ENCODE data around the gene PNMA8B. TPM values are rescaled to one million over a fixed set of nuclear protein-coding genes. Genes with fewer than 3 reads are reported as not detected.

The PNMA8B gene
- total and polyA plus RNA-seq, 2 donors (not counting 3 experiments of a cell fraction or from before 2014, with no cell fraction given) = 0.11 TPM; not detected in 1

DNA sequence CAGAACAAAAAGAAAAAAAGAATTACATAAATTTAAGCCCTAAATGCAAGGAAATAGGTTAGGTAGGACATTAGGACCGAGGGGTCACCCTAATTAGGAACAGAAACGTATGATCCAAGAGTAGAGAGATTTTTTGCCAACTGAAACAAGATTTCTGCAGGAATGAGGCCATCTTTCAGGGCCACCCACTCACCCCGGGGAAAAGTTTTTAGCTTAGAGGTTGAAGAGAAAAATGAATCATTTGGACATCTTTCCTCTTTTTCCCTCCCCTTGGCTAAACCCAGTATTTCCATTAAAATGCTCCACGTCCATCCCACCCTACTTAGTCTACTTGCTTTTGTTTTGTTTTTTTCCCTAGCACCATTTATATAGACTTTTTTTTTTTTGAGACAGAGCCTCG lies 13.7 kb downstream of the PNMA8B start:
- no peaks in the 10 kb centered on the region for H3K79me2 ChIP-seq (ENCODE audit: control insufficient read depth, insufficient read depth, low read length)
- H4K20me1 ChIP-seq (replicated peaks; ENCODE audit: control insufficient read depth, extremely low read depth, insufficient read depth, low read length) = no peaks in the 10 kb centered on the region
- H3K27me3 ChIP-seq (ENCODE audit: control insufficient read depth in 2 of 2, insufficient read depth in 2 of 2, low read length in 2 of 2) = peaks cover 0 to 7% of the 10 kb centered on the region in 2 experiments
- H3K9ac ChIP-seq (replicated peaks; ENCODE audit: extremely low read depth, insufficient read depth, low read length) = no peak overlapping the region
- FAIRE-seq (no peak), DNase-seq (ENCODE audit: low read depth, low spot score) (no peak)
- H3K4me2 ChIP-seq (ENCODE audit: insufficient read depth, low read length) = no peak overlapping the region
- H3K27ac ChIP-seq (ENCODE audit: insufficient read depth, low read depth, low read length) = no peak overlapping the region
- intact Hi-C loops (cut with micrococcal nuclease) (no loop called here), dilution Hi-C loops (cut with MboI; ENCODE audit: extremely low pct_ligation_motif_present, low sequenced_read_pairs) (no loop called here)
- peaks cover 3% of the 10 kb centered on the region for H3K4me1 ChIP-seq (ENCODE audit: control insufficient read depth, extremely low read depth, insufficient read depth, low read length)
- H3K4me3 ChIP-seq (replicated peaks in 1 of 3; ENCODE audit: insufficient read depth in 1 of 3, low read depth in 1 of 3, low read length in 3 of 3) = no peak overlapping the region
- POLR2A ChIA-PET = no interaction called here
- no peak overlapping the region for H2AFZ ChIP-seq (ENCODE audit: low read depth, low read length)
- no TSS peak for BruUV-seq (replicated peaks)
- TF ChIP-seq JUN (IDR thresholded peaks at IDR 0.05; ENCODE audit: borderline replicate concordance, insufficient read depth, insufficient read length, low read depth) = no peak
- TF ChIP-seq FOS (IDR thresholded peaks at IDR 0.05; ENCODE audit: borderline replicate concordance, insufficient read depth, low read length) = no peak
- no peak for TF ChIP-seq POLR2A (IDR thresholded peaks at IDR 0.05; ENCODE audit: low read depth, low read length)
- TF ChIP-seq GATA2 (IDR thresholded peaks at IDR 0.05; ENCODE audit: insufficient read depth, insufficient read length, low read depth, low read length) = no peak
- no peak for TF ChIP-seq MAX (IDR thresholded peaks at IDR 0.05; ENCODE audit: insufficient read depth, insufficient read length)
- no peak for TF ChIP-seq POLR2AphosphoS5 (IDR thresholded peaks at IDR 0.05; ENCODE audit: insufficient read depth, low read depth, low read length)
- no peak for TF ChIP-seq MYC (IDR thresholded peaks at IDR 0.05; ENCODE audit: low read depth, low read length)
- TF ChIP-seq EZH2 (IDR thresholded peaks at IDR 0.05; ENCODE audit: borderline replicate concordance, low read depth, low read length, severe bottlenecking) = no peak
- no peak for TF ChIP-seq CTCF (IDR thresholded peaks at IDR 0.05; ENCODE audit: extremely low read depth in 1 of 2, insufficient read depth in 1 of 2, low read depth in 1 of 2, low read length in 2 of 2)
- no peaks in the 10 kb centered on the region for H3K36me3 ChIP-seq (ENCODE audit: control insufficient read depth in 2 of 2, extremely low read depth in 1 of 2, insufficient read depth in 2 of 2, low read length in 2 of 2)
- no peaks in the 10 kb centered on the region for H3K9me3 ChIP-seq (replicated peaks; ENCODE audit: control insufficient read depth, insufficient read depth, low read length)
- CTCF ChIA-PET = interaction anchor here (0.6 to 1.8 kb wide), 4 partner anchors 77 to 201 kb away, joined by 3 to 5 read pairs (median 3); no protein-coding TSS in a partner anchor
- H3K9me1 ChIP-seq (replicated peaks; ENCODE audit: control insufficient read depth, extremely low read depth, insufficient read depth, low read length) = no peaks in the 10 kb centered on the region

Measured in endothelial cell of umbilical vein (primary cell).